ENCODE results near the gene PAX5.

The PAX5 gene

GRCh38 chr9:36788534-36788933 lies 245.5 kb downstream of the PAX5 start:
- H3K4me1 ChIP-seq (ENCODE audit: control insufficient read depth, insufficient read depth, low read length), result no peaks in the 10 kb centered on the region
- POLR2A ChIA-PET, result no interaction called here
- no peak for TF ChIP-seq ZNF133 (tag by site-specific recombination; IDR thresholded peaks at IDR 0.05)
- TF ChIP-seq PRDM2 (tag by site-specific recombination; IDR thresholded peaks at IDR 0.05; ENCODE audit: borderline replicate concordance), result no peak
- TF ChIP-seq ZNF521 (tag by site-specific recombination; IDR thresholded peaks at IDR 0.05), result no peak
- TF ChIP-seq ZNF37A (tag by site-specific recombination; IDR thresholded peaks at IDR 0.05), result no peak
- TF ChIP-seq ZBTB48 (tag by site-specific recombination; IDR thresholded peaks at IDR 0.05), result no peak
- no peak for TF ChIP-seq ZNF549 (tag by site-specific recombination; IDR thresholded peaks at IDR 0.05)
- TF ChIP-seq ZNF2 (tag by site-specific recombination; IDR thresholded peaks at IDR 0.05), result no peak
- no peak for TF ChIP-seq ZSCAN30 (tag by site-specific recombination; IDR thresholded peaks at IDR 0.05)
- TF ChIP-seq KLF8 (tag by site-specific recombination; IDR thresholded peaks at IDR 0.05), result no peak
- TF ChIP-seq ZNF747 (tag by site-specific recombination; IDR thresholded peaks at IDR 0.05), result no peak
- no peak for TF ChIP-seq ZNF843 (tag by site-specific recombination; IDR thresholded peaks at IDR 0.05)
- H3K36me3 ChIP-seq (ENCODE audit: control insufficient read depth in 2 of 2, insufficient read depth in 1 of 2, low read length in 2 of 2), result no peaks in the 10 kb centered on the region
- no peaks in the 10 kb centered on the region for H3K9me3 ChIP-seq (ENCODE audit: control insufficient read depth, insufficient read depth, low read depth, low read length)
- no peak overlapping the region for H3K4me3 ChIP-seq (ENCODE audit: low read depth, low read length)
- H3K27ac ChIP-seq (ENCODE audit: extremely low read depth, low read depth, low read length), result no peak overlapping the region
- CTCF ChIA-PET, result interaction anchor here (0.6 to 1.1 kb wide), 4 partner anchors 29 to 494 kb away, joined by 3 to 5 read pairs (median 4); no protein-coding TSS in a partner anchor

- POLR2A ChIA-PET, result no interaction called here
- TF ChIP-seq ZNF473 (tag by site-specific recombination; IDR thresholded peaks at IDR 0.05) (no peak), ZNF596 (tag by site-specific recombination; IDR thresholded peaks at IDR 0.05) (no peak), ZNF266 (tag by site-specific recombination; IDR thresholded peaks at IDR 0.05; ENCODE audit: low read depth) (no peak), ZNF239 (tag by site-specific recombination; IDR thresholded peaks at IDR 0.05) (no peak), SCRT1 (tag by site-specific recombination; IDR thresholded peaks at IDR 0.05; ENCODE audit: borderline replicate concordance) (no peak), ZNF19 (tag by site-specific recombination; IDR thresholded peaks at IDR 0.05; ENCODE audit: low read depth) (no peak), ZNF16 (tag by site-specific recombination; IDR thresholded peaks at IDR 0.05; ENCODE audit: low read depth) (no peak), KLF9 (tag by site-specific recombination; IDR thresholded peaks at IDR 0.05; ENCODE audit: low read depth) (no peak), ZFP37 (tag by site-specific recombination; IDR thresholded peaks at IDR 0.05) (no peak), ZNF629 (tag by site-specific recombination; IDR thresholded peaks at IDR 0.05) (no peak)
- TF ChIP-seq, protein P1, sequence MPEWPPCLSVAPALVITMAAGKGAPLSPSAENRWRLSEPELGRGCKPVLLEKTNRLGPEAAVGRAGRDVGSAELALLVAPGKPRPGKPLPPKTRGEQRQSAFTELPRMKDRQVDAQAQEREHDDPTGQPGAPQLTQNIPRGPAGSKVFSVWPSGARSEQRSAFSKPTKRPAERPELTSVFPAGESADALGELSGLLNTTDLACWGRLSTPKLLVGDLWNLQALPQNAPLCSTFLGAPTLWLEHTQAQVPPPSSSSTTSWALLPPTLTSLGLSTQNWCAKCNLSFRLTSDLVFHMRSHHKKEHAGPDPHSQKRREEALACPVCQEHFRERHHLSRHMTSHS (tag by site-specific recombination; IDR thresholded peaks at IDR 0.05), result no peak
- no peaks in the 10 kb centered on the region for H3K4me1 ChIP-seq (ENCODE audit: control insufficient read depth, insufficient read depth, low read length)
- no peak overlapping the region for H3K27ac ChIP-seq (ENCODE audit: extremely low read depth, low read depth, low read length)
- CTCF ChIA-PET, result interaction anchor here (1.1 kb wide), 1 partner anchor 85 kb away, joined by 3 read pairs; no protein-coding TSS in a partner anchor
- H3K4me3 ChIP-seq (ENCODE audit: low read depth, low read length), result no peak overlapping the region
- no peaks in the 10 kb centered on the region for H3K9me3 ChIP-seq (ENCODE audit: control insufficient read depth, insufficient read depth, low read depth, low read length)
- no peaks in the 10 kb centered on the region for H3K36me3 ChIP-seq (ENCODE audit: control insufficient read depth in 2 of 2, insufficient read depth in 1 of 2, low read length in 2 of 2)
Observed at GRCh38 chr9:36787709-36788108, 246.4 kb downstream of the PAX5 start.

All from HEK293 (cell line).